ENCODE data around the gene ZSCAN25.

DNA sequence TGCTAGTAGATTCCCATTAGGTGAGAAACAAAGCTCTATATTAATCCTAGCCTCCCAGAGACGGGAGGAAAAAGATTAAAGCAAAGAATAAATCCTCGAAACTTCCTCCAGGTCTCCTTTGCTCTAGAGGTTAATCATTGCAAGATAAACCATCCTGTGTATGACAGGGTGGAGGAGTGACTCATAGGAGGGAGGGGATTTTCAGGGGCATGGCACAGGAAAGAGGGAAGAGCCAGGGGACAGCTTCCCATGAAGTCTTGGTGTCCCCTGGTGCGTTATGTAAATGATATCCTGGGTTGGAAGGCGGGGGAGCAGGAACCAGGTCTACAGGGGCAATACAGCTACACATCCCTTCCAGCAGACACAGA is 62.3 kb downstream of the ZSCAN25 start:
- TF ChIP-seq POLR2A (IDR thresholded peaks at IDR 0.05) (no peak), CTCF (IDR thresholded peaks at IDR 0.05) (no peak)

All from testis (tissue), 2 donors.